Anterior cingulate cortex (tissue), 58 donors: Measurements from ENCODE around the gene TKFC.
"Not testable (repeated sequence)": the region's sequence is repeated elsewhere in the genome, so short reads cannot be mapped to it uniquely, and the experiment has no call there.

Experiments used
- DNase-seq, 58 donors: peaks; one replicate each; lab custom pipeline; 2025; lab: John Stamatoyannopoulos, UW

TKFC gene

GRCh38 chr11:61362542-61362875 lies 29.5 kb downstream of the TKFC start:
- DNase-seq, result peak in 4 of 58 donors; percentile 17 to 53 (median 45)

DNA sequence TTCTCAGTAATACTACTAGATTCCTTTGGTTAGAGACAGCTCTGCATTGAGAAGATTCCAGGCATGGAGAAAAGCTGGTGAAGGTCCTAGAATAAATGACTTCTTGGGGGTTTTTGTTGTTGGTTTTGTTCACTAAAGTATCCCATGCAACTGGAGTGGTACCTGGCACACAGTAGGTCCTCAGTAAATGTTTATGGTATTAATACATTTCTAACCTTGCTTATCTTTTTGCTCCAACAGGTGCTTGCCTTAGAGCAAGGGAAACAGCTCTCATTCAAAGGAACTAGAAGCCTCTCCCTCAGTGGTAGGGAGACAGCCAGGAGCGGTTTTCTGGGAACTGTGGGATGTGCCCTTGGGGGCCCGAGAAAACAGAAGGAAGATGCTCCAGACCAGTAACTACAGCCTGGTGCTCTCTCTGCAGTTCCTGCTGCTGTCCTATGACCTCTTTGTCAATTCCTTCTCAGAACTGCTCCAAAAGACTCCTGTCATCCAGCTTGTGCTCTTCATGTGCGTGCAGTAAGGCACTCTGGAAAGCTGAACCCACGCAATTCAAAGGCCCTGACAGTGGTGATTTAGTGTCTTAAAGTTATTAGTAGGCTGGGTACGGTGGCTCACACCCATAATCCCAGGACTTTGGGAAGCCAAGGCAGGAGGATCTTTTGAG lies 31.1 kb downstream of the TKFC start:
- DNase-seq, result no peak

DNA sequence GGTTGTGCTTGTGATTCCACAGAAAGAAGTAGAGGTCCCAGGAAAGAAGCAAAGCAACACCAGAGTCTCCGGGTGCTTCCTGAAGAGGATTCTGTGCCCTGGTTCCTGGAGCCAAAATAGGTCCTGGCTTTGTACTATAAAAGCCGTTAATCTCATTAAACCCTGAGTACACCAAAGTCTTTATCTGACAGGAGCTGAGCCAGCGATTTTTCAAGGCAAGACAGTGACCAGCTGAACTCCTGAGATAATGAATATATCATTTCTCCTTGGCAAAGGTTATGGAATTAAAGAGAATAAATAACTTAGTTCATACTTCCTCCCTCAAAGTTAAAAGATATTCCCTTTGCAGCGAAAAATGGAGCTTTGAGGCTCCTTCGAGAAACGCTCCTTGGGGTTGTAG lies 34.4 kb downstream of the TKFC start:
- no peak for DNase-seq

GRCh38 chr11:61368646-61369045 lies 35.6 kb downstream of the TKFC start:
- DNase-seq, result no peak

DNA sequence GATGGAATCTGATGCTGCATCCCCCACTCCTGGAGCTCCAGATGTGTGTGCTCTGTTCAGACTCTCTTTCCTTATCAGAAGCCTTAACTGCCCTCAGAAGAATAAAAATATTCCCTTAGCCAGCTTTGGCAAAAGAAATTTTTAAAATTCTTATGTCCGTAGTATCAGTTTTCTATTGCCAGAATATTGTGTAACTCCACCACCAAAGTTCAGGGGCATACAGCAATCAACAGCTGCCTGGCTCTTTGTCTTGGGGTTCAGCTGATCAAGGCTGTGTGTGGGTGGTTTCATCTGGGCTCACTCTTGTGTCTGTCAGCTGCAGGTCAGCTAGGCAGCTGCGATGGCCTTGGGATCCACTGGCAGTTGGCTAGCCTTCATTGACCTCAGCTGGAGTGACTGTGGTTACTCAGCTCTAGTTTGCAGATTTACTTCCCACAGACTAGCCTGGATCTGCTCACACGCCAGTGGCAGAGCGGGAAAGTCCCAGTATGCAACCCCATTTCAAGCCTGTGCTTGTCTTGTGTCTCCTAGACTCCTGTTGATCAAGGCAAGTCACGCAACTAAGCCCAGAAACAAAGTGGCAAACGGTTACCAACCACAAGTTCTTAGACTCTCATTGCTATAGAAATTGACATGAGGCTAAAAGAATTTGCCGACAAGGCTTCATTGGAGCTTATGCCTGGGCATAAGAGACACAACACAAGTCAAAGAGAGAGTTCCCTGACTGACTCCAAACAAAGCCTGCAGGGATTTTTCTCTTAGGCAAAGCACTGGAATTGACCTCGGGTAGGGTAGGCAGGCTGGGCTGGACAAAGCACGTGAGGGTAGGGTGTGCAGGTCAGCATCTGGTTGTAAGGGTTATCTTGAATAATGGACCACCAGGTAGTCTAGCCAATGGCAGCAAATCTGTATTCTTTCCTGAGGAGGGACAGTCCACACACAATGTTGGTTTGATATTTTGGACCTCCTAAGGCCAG lies 36.6 kb downstream of the TKFC start:
- peak in 2 of 58 donors; percentile 24 to 70 for DNase-seq

- no peak for DNase-seq
Measured at GRCh38 chr11:61370349-61371005, 37.4 kb downstream of the TKFC start.

GRCh38 chr11:61372659-61373420 lies 39.8 kb downstream of the TKFC start:
- DNase-seq, result no peak

GRCh38 chr11:61375761-61376108 lies 42.7 kb downstream of the TKFC start:
- DNase-seq, result no peak

- no peak for DNase-seq
Measured at GRCh38 chr11:61377461-61378160, 44.6 kb downstream of the TKFC start.

DNA sequence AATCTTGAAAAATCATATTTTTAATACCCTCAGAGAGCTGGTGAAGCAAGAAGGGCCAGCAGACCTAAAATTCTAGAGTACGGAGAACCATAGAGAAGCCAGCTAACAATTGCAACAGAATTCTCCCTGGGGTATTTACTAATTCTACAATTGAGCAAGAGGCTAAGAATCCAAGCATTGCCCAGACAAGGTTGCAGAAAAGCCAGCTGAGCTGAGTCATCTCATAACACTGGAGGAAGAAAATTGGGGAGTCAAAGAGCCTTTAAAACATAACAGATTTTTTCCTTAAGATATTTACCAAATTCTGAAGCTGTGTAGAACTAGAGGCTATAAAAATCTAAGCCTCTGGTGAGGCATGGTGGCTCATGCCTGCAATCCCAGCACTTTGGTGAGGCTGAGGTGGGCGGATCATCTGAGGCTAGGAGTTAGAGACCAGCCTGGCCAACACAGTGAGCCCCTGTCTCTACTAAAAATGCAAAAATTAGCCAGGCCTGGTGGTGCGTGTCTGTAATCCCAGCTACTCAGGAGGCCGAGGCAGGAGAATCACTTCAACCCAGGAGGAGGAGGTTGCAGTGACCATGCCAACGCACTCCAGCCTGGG lies 45.8 kb downstream of the TKFC start:
- no peak for DNase-seq

GRCh38 chr11:61380884-61381283 lies 47.9 kb downstream of the TKFC start:
- DNase-seq, result no peak

GRCh38 chr11:61383859-61384258 lies 50.8 kb downstream of the TKFC start:
- DNase-seq, result not testable (repeated sequence)

DNA sequence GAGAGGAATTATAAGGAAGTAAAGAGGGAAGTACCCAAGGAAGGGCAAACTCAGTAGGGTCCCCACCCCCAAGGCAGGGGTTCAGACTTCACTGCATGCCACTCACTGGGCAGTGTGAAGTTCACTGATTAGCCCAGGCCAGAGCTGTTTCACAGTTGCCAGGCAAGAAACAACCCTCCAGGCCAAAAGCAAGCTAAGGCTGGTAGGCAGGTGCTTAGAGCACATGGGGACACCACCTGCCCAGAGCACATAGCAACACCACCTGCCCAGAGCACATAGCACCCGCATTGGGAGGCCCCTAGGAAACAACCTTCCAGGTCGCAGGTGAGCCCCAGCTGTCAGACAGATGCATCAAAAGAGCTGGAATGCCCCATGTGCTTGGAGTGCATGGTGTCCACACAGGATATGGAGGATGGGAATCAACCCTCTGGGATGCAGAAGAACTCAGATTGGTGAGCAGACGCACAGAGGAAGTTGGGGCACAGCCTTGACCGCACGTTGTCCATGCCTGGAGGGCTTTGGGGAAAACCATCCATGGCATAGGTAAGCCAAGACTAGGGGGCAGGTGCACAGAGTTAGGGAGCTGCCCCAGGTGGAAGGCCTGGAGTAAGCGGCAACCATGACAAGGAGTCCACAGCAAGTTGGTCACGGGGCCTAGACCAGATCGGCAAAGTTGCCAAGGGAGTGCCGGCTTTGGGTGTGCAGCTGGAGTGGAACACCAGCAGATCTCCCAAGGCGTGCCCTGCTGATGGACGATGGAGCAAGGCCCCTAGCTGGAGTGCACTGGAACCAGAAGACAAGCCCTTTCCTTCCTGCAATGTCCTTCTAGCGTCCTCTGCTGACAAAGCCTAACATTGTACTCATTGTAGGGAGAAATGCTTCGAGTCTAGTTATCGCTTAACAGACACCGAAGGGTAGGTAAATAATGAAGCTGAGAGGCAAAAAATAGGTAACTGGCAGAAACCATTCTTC lies 51.5 kb downstream of the TKFC start:
- DNase-seq, result no peak

GRCh38 chr11:61390161-61390560 lies 57.1 kb downstream of the TKFC start:
- DNase-seq, result no peak

GRCh38 chr11:61392981-61393595 lies 60.1 kb downstream of the TKFC start:
- DNase-seq, result peak in 4 of 58 donors; percentile 7 to 35 (median 10)
